Measurements from ENCODE around the gene SH3BP5L. TPM values are rescaled to one million over a fixed set of nuclear protein-coding genes. Genes with fewer than 3 reads are reported as not detected.

The SH3BP5L gene
- total RNA-seq, 1 donor from 2014 or later: 15.9 TPM

GRCh38 chr1:248862998-248863881 is 37.5 kb upstream of the SH3BP5L start:
- intact Hi-C loops (cut with DNase I): loop anchor here (1.0 kb wide), 1 partner anchor 10 kb away; no protein-coding TSS in a partner anchor
- peak overlapping the region; percentile 70 to 73 for H3K27ac ChIP-seq

GRCh38 chr1:248862695-248862997 is 36.9 kb upstream of the SH3BP5L start:
- Histone ChIP-seq H3K27ac (peak overlapping the region; percentile 70 to 73), H3K4me1 (peaks cover 8 to 25% of the 10 kb centered on the region in 2 donors), H3K4me3 (peak overlapping the region; percentile 58 to 74), H3K9me3 (no peaks in the 10 kb centered on the region), H3K27me3 (no peaks in the 10 kb centered on the region), H3K36me3 (no peaks in the 10 kb centered on the region)
- DNase-seq (ENCODE audit: low spot score in 2 of 2): no peak
- intact Hi-C loops (cut with DNase I): no loop called here
- no peak for TF ChIP-seq CTCF (IDR thresholded peaks at IDR 0.05)

More at GRCh38 chr1:248862998-248863881, 37.5 kb upstream of the SH3BP5L start:
- Histone ChIP-seq H3K4me1 (peaks cover 5 to 19% of the 10 kb centered on the region in 2 donors), H3K4me3 (peak overlapping the region; percentile 58 to 74), H3K36me3 (no peaks in the 10 kb centered on the region), H3K27me3 (no peaks in the 10 kb centered on the region), H3K9me3 (no peaks in the 10 kb centered on the region)
- TF ChIP-seq CTCF (IDR thresholded peaks at IDR 0.05): no peak
- DNase-seq (ENCODE audit: low spot score in 2 of 2): peak; percentile 65 to 94

- no peak for DNase-seq (ENCODE audit: low spot score in 2 of 2)
- TF ChIP-seq CTCF (IDR thresholded peaks at IDR 0.05): no peak
- peaks cover 11 to 25% of the 10 kb centered on the region in 2 donors for H3K4me1 ChIP-seq
- H3K4me3 ChIP-seq: no peak overlapping the region
- H3K9me3 ChIP-seq: no peaks in the 10 kb centered on the region
- H3K27me3 ChIP-seq: no peaks in the 10 kb centered on the region
- intact Hi-C loops (cut with DNase I): no loop called here
- H3K36me3 ChIP-seq: no peaks in the 10 kb centered on the region
- H3K27ac ChIP-seq: no peak overlapping the region
Measured at GRCh38 chr1:248861616-248862015, 35.9 kb upstream of the SH3BP5L start.

DNA sequence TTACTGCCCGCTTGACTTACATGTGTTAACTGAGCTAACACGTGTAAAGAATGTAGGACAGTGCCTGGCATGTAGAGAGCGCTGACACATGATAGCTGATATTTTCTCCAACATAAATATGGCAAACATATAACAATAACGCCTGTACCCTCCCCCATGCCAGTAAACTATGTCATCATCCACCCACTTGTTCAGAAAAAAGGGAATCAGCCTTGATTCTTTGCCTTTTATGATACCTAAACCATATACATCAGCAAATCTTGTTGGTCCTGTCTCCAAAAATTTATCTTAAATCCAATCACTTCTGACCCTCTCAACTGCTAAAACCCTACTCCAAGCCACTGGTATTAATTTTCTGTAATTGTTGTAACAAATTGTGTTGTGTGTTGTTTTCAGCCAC is 34.3 kb upstream of the SH3BP5L start:
- Histone ChIP-seq H3K4me3 (no peak overlapping the region), H3K4me1 (peaks cover 11 to 25% of the 10 kb centered on the region in 2 donors), H3K27me3 (no peaks in the 10 kb centered on the region), H3K36me3 (peaks cover 0 to 5% of the 10 kb centered on the region in 2 donors), H3K9me3 (no peaks in the 10 kb centered on the region), H3K27ac (peak overlapping the region in 1 of 2 donors; percentile 83)
- no peak for TF ChIP-seq CTCF (IDR thresholded peaks at IDR 0.05)
- intact Hi-C loops (cut with DNase I): no loop called here
- DNase-seq (ENCODE audit: low spot score in 2 of 2): no peak

DNA sequence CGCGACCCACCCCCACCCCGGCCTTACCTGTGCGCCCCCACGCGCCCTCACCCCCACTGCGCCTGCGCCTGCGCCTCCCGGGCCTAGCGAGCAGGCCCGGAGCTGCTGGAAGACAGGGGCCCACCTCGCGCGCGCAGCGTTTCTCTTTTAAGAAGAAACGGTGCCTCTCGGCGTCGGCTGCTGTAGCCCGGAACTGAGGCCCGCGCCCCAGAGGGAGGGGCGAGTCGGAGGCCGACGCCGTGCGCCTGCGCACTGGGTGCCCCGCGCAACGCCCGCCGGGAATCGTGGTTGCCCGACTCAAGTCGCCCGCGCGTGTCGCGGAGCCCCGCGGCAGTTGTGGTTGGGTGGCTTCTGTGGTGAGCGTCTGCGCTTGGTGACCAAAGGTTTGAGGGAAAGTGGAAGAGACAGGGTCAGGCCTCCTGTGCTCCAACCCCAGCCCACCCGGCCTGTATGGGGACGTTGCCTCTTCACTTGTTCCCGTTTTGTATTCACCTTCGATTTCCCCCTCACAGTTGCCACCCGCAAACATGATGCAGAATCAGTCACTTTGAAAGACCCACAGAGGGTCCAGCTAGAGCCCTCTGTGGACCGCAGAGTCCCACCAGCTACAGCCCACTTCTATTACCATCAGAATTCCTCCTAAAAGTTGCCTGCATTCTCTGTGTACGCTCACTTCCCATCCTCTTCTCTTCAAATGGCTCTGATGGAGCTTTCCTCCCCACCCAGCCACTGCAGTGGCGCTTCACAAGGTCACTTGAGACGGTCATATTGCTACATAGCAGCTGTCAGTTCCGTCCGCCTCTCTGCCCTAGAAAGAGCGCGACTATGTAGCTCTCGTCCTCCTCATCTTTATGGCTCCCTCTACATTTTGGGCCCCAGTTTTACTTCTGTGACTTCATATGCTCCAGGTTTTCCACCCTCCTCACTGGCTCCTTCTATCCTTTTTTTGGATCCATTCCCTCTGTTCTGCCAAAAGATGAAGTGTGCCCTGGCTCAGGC is 33.5 kb upstream of the SH3BP5L start, which contains the start of gene ZNF692:
ZNF692 (minus strand) TSS at position 195 of the 999 bp plus-strand sequence. CDS start 776 bp downstream, outside the sequence.
- H3K4me1 ChIP-seq: peaks cover 11 to 25% of the 10 kb centered on the region in 2 donors
- intact Hi-C loops (cut with DNase I): loop anchor here (1.0 to 2.0 kb wide), 4 partner anchors 14 to 47 kb away; partner anchors contain the start of genes PGBD2 and ZNF672

More for the DNA sequence above, 33.5 kb upstream of the SH3BP5L start, which contains the start of gene ZNF692:
- H3K4me3 ChIP-seq: peak within 1 kb of the TSS; percentile 69
- no peak for TF ChIP-seq CTCF (IDR thresholded peaks at IDR 0.05)
- no peaks in the 10 kb centered on the region for H3K27me3 ChIP-seq
- H3K36me3 ChIP-seq: peaks cover 0 to 5% of the 10 kb centered on the region in 2 donors
- DNase-seq (ENCODE audit: low spot score in 2 of 2): peak; percentile 86 to 99
- H3K27ac ChIP-seq: peak within 1 kb of the TSS; percentile 83 to 90
- H3K9me3 ChIP-seq: no peaks in the 10 kb centered on the region

Data from ascending aorta (tissue), 2 donors.